Measurements from ENCODE around the gene XKR3. TPM values are rescaled to one million over a fixed set of nuclear protein-coding genes. Genes with fewer than 3 reads are reported as not detected.

Gene XKR3
- total RNA-seq, 4 donors from 2014 or later: not detected

GRCh38 chr22:16845881-16846280 is 20.7 kb upstream of the XKR3 start:
- 80 to 85% methylated on average over 5 to 7 of the region's 7 CpGs for WGBS, 2 donors
- DNase-seq (ENCODE audit: low spot score in 2 of 2): no peak

DNA sequence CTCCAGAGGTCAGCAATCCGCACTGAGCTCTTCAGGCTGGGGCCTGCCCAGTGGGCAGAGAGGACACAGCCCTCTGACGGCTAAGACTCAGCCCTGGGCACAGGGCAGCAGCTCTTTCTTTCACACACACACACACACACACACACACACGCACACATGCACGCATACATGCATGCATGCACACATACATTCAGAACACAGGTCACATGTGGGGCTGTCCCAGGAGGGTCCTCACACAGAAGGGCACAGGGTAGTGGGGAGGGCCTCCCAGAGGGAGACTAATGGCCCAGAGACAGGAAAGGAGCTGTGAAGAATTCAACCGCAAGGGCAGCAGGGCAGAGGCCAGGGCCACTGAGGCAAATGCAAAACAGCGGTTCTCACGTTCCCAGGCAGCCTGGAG is 20.3 kb upstream of the XKR3 start:
- H3K4me3 ChIP-seq (ENCODE audit: low read depth, poor library complexity, severe bottlenecking): no peak overlapping the region
- WGBS, 2 donors: 86 to 90% methylated on average over 7 of the region's 7 CpGs
- no peak for DNase-seq (ENCODE audit: low spot score in 2 of 2)
- TF ChIP-seq, protein P1, sequence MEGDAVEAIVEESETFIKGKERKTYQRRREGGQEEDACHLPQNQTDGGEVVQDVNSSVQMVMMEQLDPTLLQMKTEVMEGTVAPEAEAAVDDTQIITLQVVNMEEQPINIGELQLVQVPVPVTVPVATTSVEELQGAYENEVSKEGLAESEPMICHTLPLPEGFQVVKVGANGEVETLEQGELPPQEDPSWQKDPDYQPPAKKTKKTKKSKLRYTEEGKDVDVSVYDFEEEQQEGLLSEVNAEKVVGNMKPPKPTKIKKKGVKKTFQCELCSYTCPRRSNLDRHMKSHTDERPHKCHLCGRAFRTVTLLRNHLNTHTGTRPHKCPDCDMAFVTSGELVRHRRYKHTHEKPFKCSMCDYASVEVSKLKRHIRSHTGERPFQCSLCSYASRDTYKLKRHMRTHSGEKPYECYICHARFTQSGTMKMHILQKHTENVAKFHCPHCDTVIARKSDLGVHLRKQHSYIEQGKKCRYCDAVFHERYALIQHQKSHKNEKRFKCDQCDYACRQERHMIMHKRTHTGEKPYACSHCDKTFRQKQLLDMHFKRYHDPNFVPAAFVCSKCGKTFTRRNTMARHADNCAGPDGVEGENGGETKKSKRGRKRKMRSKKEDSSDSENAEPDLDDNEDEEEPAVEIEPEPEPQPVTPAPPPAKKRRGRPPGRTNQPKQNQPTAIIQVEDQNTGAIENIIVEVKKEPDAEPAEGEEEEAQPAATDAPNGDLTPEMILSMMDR (IDR thresholded peaks at IDR 0.05): no peak
- intact Hi-C loops (cut with DNase I; ENCODE audit: low total_unique reads): no loop called here

More at GRCh38 chr22:16845881-16846280, 20.7 kb upstream of the XKR3 start:
- H3K4me3 ChIP-seq (ENCODE audit: low read depth, poor library complexity, severe bottlenecking): no peak overlapping the region
- no peak for TF ChIP-seq POLR2A (IDR thresholded peaks at IDR 0.05)
- TF ChIP-seq, protein P1 (IDR thresholded peaks at IDR 0.05): no peak
- intact Hi-C loops (cut with DNase I; ENCODE audit: low total_unique reads): no loop called here

DNA sequence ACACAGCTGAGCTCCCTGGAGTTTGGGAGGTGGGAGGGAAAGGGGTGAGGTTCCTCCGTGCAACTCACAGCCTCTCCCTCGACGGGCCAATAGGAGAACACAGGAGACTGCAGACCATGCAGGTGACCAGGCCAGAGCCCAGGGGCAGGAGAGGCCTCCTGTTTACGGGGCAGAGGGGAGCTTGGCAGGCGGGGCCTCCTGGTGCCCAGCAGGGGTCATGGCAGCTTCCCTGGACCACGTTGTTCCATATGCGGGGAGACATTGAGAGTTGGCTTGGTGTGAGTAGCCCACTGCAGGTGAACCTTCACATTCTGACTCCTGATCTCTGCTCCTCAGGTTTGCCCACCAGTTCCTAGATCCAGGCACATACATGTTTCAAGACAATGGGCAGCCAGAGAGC is 19.3 kb upstream of the XKR3 start:
- intact Hi-C loops (cut with DNase I; ENCODE audit: low total_unique reads): no loop called here
- 89 to 91% methylated on average over 7 of the region's 7 CpGs for WGBS, 2 donors
- DNase-seq (ENCODE audit: low spot score in 2 of 2): no peak
- TF ChIP-seq, protein P1 (IDR thresholded peaks at IDR 0.05): no peak
- TF ChIP-seq POLR2A (IDR thresholded peaks at IDR 0.05): no peak
- H3K4me3 ChIP-seq (ENCODE audit: low read depth, poor library complexity, severe bottlenecking): no peak overlapping the region

GRCh38 chr22:16838073-16838472 is 12.9 kb upstream of the XKR3 start:
- WGBS, 2 donors: 30 to 48% methylated on average over 3 of the region's 3 CpGs
- H3K4me3 ChIP-seq (ENCODE audit: low read depth, poor library complexity, severe bottlenecking): no peak overlapping the region
- intact Hi-C loops (cut with DNase I; ENCODE audit: low total_unique reads): no loop called here
- DNase-seq (ENCODE audit: low spot score in 2 of 2): no peak
- TF ChIP-seq POLR2A (IDR thresholded peaks at IDR 0.05): no peak

- TF ChIP-seq, protein P1 (IDR thresholded peaks at IDR 0.05): no peak
- no peak for TF ChIP-seq POLR2A (IDR thresholded peaks at IDR 0.05)
- WGBS, 2 donors: 76 to 82% methylated on average over 1 of the region's 1 CpG
- intact Hi-C loops (cut with DNase I; ENCODE audit: low total_unique reads): no loop called here
- no peak overlapping the region for H3K4me3 ChIP-seq (ENCODE audit: low read depth, poor library complexity, severe bottlenecking)
- DNase-seq (ENCODE audit: low spot score in 2 of 2): no peak
These were observed 9.8 kb upstream of the XKR3 start for GRCh38 chr22:16834971-16835370.

DNA sequence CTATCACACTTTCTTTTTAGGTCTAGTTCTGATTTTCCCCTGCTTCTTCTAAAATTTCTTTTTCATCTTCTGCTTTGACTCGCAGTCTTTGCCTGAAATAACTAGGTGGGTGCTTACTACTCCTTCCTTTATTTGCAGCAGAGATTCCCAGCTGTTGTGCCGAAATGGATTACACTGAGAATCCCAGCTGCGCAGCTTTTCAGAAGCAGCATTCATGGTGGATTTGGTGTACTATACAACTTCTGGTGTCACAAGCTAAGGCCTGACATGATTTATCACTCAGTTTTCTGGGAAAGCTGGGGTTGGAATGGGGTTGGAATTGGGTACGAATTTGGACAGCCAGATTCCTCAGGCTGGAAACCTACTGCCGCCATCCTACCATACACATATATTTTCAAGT is 6.0 kb upstream of the XKR3 start:
- 86 to 91% methylated on average over 5 of the region's 5 CpGs for WGBS, 2 donors
- no peak overlapping the region for H3K4me3 ChIP-seq (ENCODE audit: low read depth, poor library complexity, severe bottlenecking)
- intact Hi-C loops (cut with DNase I; ENCODE audit: low total_unique reads): no loop called here
- DNase-seq (ENCODE audit: low spot score in 2 of 2): no peak
- no peak for TF ChIP-seq POLR2A (IDR thresholded peaks at IDR 0.05)
- TF ChIP-seq, protein P1 (IDR thresholded peaks at IDR 0.05): no peak

Data from lower leg skin (tissue), 4 donors.